Measurements from ENCODE around the gene TMEM229B.

- TF ChIP-seq, protein P1, sequence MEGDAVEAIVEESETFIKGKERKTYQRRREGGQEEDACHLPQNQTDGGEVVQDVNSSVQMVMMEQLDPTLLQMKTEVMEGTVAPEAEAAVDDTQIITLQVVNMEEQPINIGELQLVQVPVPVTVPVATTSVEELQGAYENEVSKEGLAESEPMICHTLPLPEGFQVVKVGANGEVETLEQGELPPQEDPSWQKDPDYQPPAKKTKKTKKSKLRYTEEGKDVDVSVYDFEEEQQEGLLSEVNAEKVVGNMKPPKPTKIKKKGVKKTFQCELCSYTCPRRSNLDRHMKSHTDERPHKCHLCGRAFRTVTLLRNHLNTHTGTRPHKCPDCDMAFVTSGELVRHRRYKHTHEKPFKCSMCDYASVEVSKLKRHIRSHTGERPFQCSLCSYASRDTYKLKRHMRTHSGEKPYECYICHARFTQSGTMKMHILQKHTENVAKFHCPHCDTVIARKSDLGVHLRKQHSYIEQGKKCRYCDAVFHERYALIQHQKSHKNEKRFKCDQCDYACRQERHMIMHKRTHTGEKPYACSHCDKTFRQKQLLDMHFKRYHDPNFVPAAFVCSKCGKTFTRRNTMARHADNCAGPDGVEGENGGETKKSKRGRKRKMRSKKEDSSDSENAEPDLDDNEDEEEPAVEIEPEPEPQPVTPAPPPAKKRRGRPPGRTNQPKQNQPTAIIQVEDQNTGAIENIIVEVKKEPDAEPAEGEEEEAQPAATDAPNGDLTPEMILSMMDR (IDR thresholded peaks at IDR 0.05), result no peak
- TF ChIP-seq POLR2AphosphoS5 (IDR thresholded peaks at IDR 0.05; ENCODE audit: insufficient read depth in 1 of 2, low read depth in 1 of 2) (no peak), POLR2A (IDR thresholded peaks at IDR 0.05) (no peak)
These were observed 2.8 kb upstream of the TMEM229B start for GRCh38 chr14:67491285-67491684.

Measured in vagina (tissue), 2 donors.